GM21447 (cell line): ENCODE measurements around the gene FOXP1.

Experiments used
- ATAC-seq: cut with Tn5 transposase; IDR thresholded peaks from one replicate; pipeline ENCODE4 v1.9.1; 2021; ENCODE audit not compliant: unreplicated experiment

FOXP1 gene

GRCh38 chr3:71247958-71248335, 335.6 kb downstream of the FOXP1 start:
- no peak for ATAC-seq

- no peak for ATAC-seq
Observed at GRCh38 chr3:71247221-71247957, 336.1 kb downstream of the FOXP1 start.

- no peak for ATAC-seq
Observed at GRCh38 chr3:71245971-71246880, 337.3 kb downstream of the FOXP1 start.

- no peak for ATAC-seq
Observed at GRCh38 chr3:71244826-71245488, 338.6 kb downstream of the FOXP1 start.

GRCh38 chr3:71244153-71244825, 339.2 kb downstream of the FOXP1 start:
- no peak for ATAC-seq

- no peak for ATAC-seq
Observed at GRCh38 chr3:71243229-71243628, 340.3 kb downstream of the FOXP1 start.

GRCh38 chr3:71241981-71242560, 341.5 kb downstream of the FOXP1 start:
- no peak for ATAC-seq

- ATAC-seq = no peak
Observed at GRCh38 chr3:71241246-71241901, 342.2 kb downstream of the FOXP1 start.

- ATAC-seq = no peak
Observed at GRCh38 chr3:71240034-71240433, 343.5 kb downstream of the FOXP1 start.

GRCh38 chr3:71238355-71238757, 345.2 kb downstream of the FOXP1 start:
- ATAC-seq = no peak

- ATAC-seq = no peak
Observed at GRCh38 chr3:71237672-71238071, 345.9 kb downstream of the FOXP1 start.

- ATAC-seq = no peak
Observed at GRCh38 chr3:71235846-71236245, 347.7 kb downstream of the FOXP1 start.

- no peak for ATAC-seq
Observed at GRCh38 chr3:71232895-71233294, 350.6 kb downstream of the FOXP1 start.

GRCh38 chr3:71232175-71232679, 351.3 kb downstream of the FOXP1 start:
- ATAC-seq = no peak

- no peak for ATAC-seq
Observed at GRCh38 chr3:71231680-71232079, 351.8 kb downstream of the FOXP1 start.

- ATAC-seq = no peak
Observed at GRCh38 chr3:71229905-71230657, 353.4 kb downstream of the FOXP1 start.

- ATAC-seq = no peak
Observed at GRCh38 chr3:71228156-71228866, 355.2 kb downstream of the FOXP1 start.

GRCh38 chr3:71227270-71227661, 356.3 kb downstream of the FOXP1 start:
- ATAC-seq = no peak
